ENCODE data around the gene PTOV1. TPM values are rescaled to one million over a fixed set of nuclear protein-coding genes. Genes with fewer than 3 reads are reported as not detected.
A peak's percentile ranks its signal among the peaks of the same experiment; 100 is the strongest.

Gene PTOV1
- total RNA-seq, 1 experiment from 2014 or later: 67.8 TPM

GRCh38 chr19:49874503-49875157, 23.7 kb downstream of the PTOV1 start:
- H3K9ac ChIP-seq (ENCODE audit: low read length): peak overlapping the region; percentile 97

GRCh38 chr19:49875177-49875576, 24.2 kb downstream of the PTOV1 start:
- peak overlapping the region; percentile 86; the same call in 1 of the 2 replicates for H3K27ac ChIP-seq (ENCODE audit: low read length)

More at GRCh38 chr19:49874503-49875157, 23.7 kb downstream of the PTOV1 start:
- Histone ChIP-seq H4K20me1 (ENCODE audit: insufficient read depth, low read depth, low read length) (no peaks in the 10 kb centered on the region), H3K4me2 (ENCODE audit: low read depth, low read length, poor library complexity, severe bottlenecking) (peak overlapping the region; percentile 75), H3K4me3 (ENCODE audit: low read length) (peak overlapping the region; percentile 84; the same call in 1 of the 2 replicates), H3K4me1 (ENCODE audit: low read length) (peaks cover 40% of the 10 kb centered on the region), H3K27me3 (ENCODE audit: low read length) (no peaks in the 10 kb centered on the region), H3K36me3 (ENCODE audit: insufficient read depth, low read length) (0 out of 2 replicates have a peak, but pooled peaks cover 7% of the 10 kb centered on the region), H2AFZ (ENCODE audit: low read length) (no peak overlapping the region), H3K9me2 (replicated peaks; ENCODE audit: insufficient read depth, low read length) (no peaks in the 10 kb centered on the region), H3K9me3 (ENCODE audit: low read length) (no peaks in the 10 kb centered on the region), H3K27ac (ENCODE audit: low read length) (0 out of 2 replicates have a peak overlapping the region, but pooled peaks have one; percentile 86), H3K79me2 (ENCODE audit: low read length) (peaks cover 30% of the 10 kb centered on the region)
- DNase-seq: no peak

GRCh38 chr19:49875857-49876421, 25.0 kb downstream of the PTOV1 start:
- H3K36me3 ChIP-seq (ENCODE audit: insufficient read depth, low read length): peaks cover 14% of the 10 kb centered on the region; the same call in 1 of the 2 replicates
- DNase-seq: peak; percentile 92
- peak overlapping the region; percentile 60; the same call in 1 of the 2 replicates for H2AFZ ChIP-seq (ENCODE audit: low read length)
- no peaks in the 10 kb centered on the region for H3K27me3 ChIP-seq (ENCODE audit: low read length)
- H3K9me2 ChIP-seq (replicated peaks; ENCODE audit: insufficient read depth, low read length): no peaks in the 10 kb centered on the region
- peak overlapping the region; percentile 84 for H3K4me3 ChIP-seq (ENCODE audit: low read length)
- peaks cover 28% of the 10 kb centered on the region for H3K4me1 ChIP-seq (ENCODE audit: low read length)
- no peaks in the 10 kb centered on the region for H4K20me1 ChIP-seq (ENCODE audit: insufficient read depth, low read depth, low read length)
- peak overlapping the region; percentile 97 for H3K9ac ChIP-seq (ENCODE audit: low read length)
- H3K4me2 ChIP-seq (ENCODE audit: low read depth, low read length, poor library complexity, severe bottlenecking): peak overlapping the region; percentile 75
- H3K27ac ChIP-seq (ENCODE audit: low read length): peak overlapping the region; percentile 86
- H3K79me2 ChIP-seq (ENCODE audit: low read length): peaks cover 30% of the 10 kb centered on the region
- no peaks in the 10 kb centered on the region for H3K9me3 ChIP-seq (ENCODE audit: low read length)

More at GRCh38 chr19:49875177-49875576, 24.2 kb downstream of the PTOV1 start:
- Histone ChIP-seq H3K4me3 (ENCODE audit: low read length) (peak overlapping the region; percentile 84), H3K4me1 (ENCODE audit: low read length) (peaks cover 35% of the 10 kb centered on the region), H3K79me2 (ENCODE audit: low read length) (peaks cover 30% of the 10 kb centered on the region), H2AFZ (ENCODE audit: low read length) (no peak overlapping the region), H3K9me2 (replicated peaks; ENCODE audit: insufficient read depth, low read length) (no peaks in the 10 kb centered on the region), H3K9me3 (ENCODE audit: low read length) (no peaks in the 10 kb centered on the region), H3K27me3 (ENCODE audit: low read length) (no peaks in the 10 kb centered on the region), H3K9ac (ENCODE audit: low read length) (peak overlapping the region; percentile 97), H3K4me2 (ENCODE audit: low read depth, low read length, poor library complexity, severe bottlenecking) (peak overlapping the region; percentile 75), H3K36me3 (ENCODE audit: insufficient read depth, low read length) (0 out of 2 replicates have a peak, but pooled peaks cover 7% of the 10 kb centered on the region), H4K20me1 (ENCODE audit: insufficient read depth, low read depth, low read length) (no peaks in the 10 kb centered on the region)
- DNase-seq: no peak

- peak; percentile 100 for DNase-seq
- peak overlapping the region; percentile 86 for H3K27ac ChIP-seq (ENCODE audit: low read length)
- H2AFZ ChIP-seq (ENCODE audit: low read length): peak overlapping the region; percentile 62
- H3K27me3 ChIP-seq (ENCODE audit: low read length): no peaks in the 10 kb centered on the region
- no peaks in the 10 kb centered on the region for H3K9me3 ChIP-seq (ENCODE audit: low read length)
- H3K79me2 ChIP-seq (ENCODE audit: low read length): peaks cover 30% of the 10 kb centered on the region
- H3K9me2 ChIP-seq (replicated peaks; ENCODE audit: insufficient read depth, low read length): no peaks in the 10 kb centered on the region
- peak overlapping the region; percentile 97 for H3K9ac ChIP-seq (ENCODE audit: low read length)
- H4K20me1 ChIP-seq (ENCODE audit: insufficient read depth, low read depth, low read length): no peaks in the 10 kb centered on the region
- peaks cover 16% of the 10 kb centered on the region; the same call in 1 of the 2 replicates for H3K36me3 ChIP-seq (ENCODE audit: insufficient read depth, low read length)
- H3K4me2 ChIP-seq (ENCODE audit: low read depth, low read length, poor library complexity, severe bottlenecking): peak overlapping the region; percentile 75
- peaks cover 25% of the 10 kb centered on the region for H3K4me1 ChIP-seq (ENCODE audit: low read length)
- peak overlapping the region; percentile 84 for H3K4me3 ChIP-seq (ENCODE audit: low read length)
Observed at GRCh38 chr19:49876422-49877019, 25.6 kb downstream of the PTOV1 start.

GRCh38 chr19:49877020-49877878, 26.3 kb downstream of the PTOV1 start, which contains the start of the genes AKT1S1 and TBC1D17:
Gene AKT1S1, minus strand, starts transcription at chr19:49877355. Its CDS starts 4,060 bp downstream, at chr19:49873295.
Gene TBC1D17, plus strand, starts transcription at chr19:49877702. Its CDS starts 22 bp downstream, at chr19:49877724.
- H3K4me2 ChIP-seq (ENCODE audit: low read depth, low read length, poor library complexity, severe bottlenecking): peak within 1 kb of the TSS; percentile 75
- H3K9ac ChIP-seq (ENCODE audit: low read length): peak within 1 kb of the TSS; percentile 97
- no peaks in the 10 kb centered on the region for H3K9me3 ChIP-seq (ENCODE audit: low read length)
- H3K4me3 ChIP-seq (ENCODE audit: low read length): peak within 1 kb of the TSS; percentile 84
- H4K20me1 ChIP-seq (ENCODE audit: insufficient read depth, low read depth, low read length): no peaks in the 10 kb centered on the region
- H2AFZ ChIP-seq (ENCODE audit: low read length): peak within 1 kb of the TSS; percentile 62
- no peaks in the 10 kb centered on the region for H3K27me3 ChIP-seq (ENCODE audit: low read length)
- H3K79me2 ChIP-seq (ENCODE audit: low read length): peaks cover 30% of the 10 kb centered on the region
- H3K27ac ChIP-seq (ENCODE audit: low read length): peak within 1 kb of the TSS; percentile 86
- DNase-seq: peak; percentile 100
- peaks cover 16% of the 10 kb centered on the region; the same call in 1 of the 2 replicates for H3K36me3 ChIP-seq (ENCODE audit: insufficient read depth, low read length)
- H3K9me2 ChIP-seq (replicated peaks; ENCODE audit: insufficient read depth, low read length): no peaks in the 10 kb centered on the region
- peaks cover 25% of the 10 kb centered on the region for H3K4me1 ChIP-seq (ENCODE audit: low read length)

GRCh38 chr19:49877879-49878743, 27.2 kb downstream of the PTOV1 start:
- peak overlapping the region; percentile 27; the same call in 1 of the 2 replicates for H2AFZ ChIP-seq (ENCODE audit: low read length)
- H3K4me3 ChIP-seq (ENCODE audit: low read length): peak overlapping the region; percentile 84
- H3K36me3 ChIP-seq (ENCODE audit: insufficient read depth, low read length): peaks cover 23% of the 10 kb centered on the region
- peaks cover 30% of the 10 kb centered on the region for H3K79me2 ChIP-seq (ENCODE audit: low read length)
- H3K4me2 ChIP-seq (ENCODE audit: low read depth, low read length, poor library complexity, severe bottlenecking): peak overlapping the region; percentile 75
- H3K27me3 ChIP-seq (ENCODE audit: low read length): no peaks in the 10 kb centered on the region
- H3K9ac ChIP-seq (ENCODE audit: low read length): peak overlapping the region; percentile 97
- no peaks in the 10 kb centered on the region for H4K20me1 ChIP-seq (ENCODE audit: insufficient read depth, low read depth, low read length)
- H3K27ac ChIP-seq (ENCODE audit: low read length): peak overlapping the region; percentile 82
- H3K9me3 ChIP-seq (ENCODE audit: low read length): no peaks in the 10 kb centered on the region
- no peaks in the 10 kb centered on the region for H3K9me2 ChIP-seq (replicated peaks; ENCODE audit: insufficient read depth, low read length)
- DNase-seq: peak; percentile 100
- H3K4me1 ChIP-seq (ENCODE audit: low read length): peaks cover 25% of the 10 kb centered on the region

GRCh38 chr19:49878744-49879070, 27.7 kb downstream of the PTOV1 start:
- DNase-seq: no peak
- Histone ChIP-seq H3K79me2 (ENCODE audit: low read length) (peaks cover 30% of the 10 kb centered on the region), H3K9me2 (replicated peaks; ENCODE audit: insufficient read depth, low read length) (no peaks in the 10 kb centered on the region), H2AFZ (ENCODE audit: low read length) (no peak overlapping the region), H3K4me1 (ENCODE audit: low read length) (peaks cover 25% of the 10 kb centered on the region), H4K20me1 (ENCODE audit: insufficient read depth, low read depth, low read length) (no peaks in the 10 kb centered on the region), H3K4me3 (ENCODE audit: low read length) (peak overlapping the region; percentile 84), H3K9me3 (ENCODE audit: low read length) (no peaks in the 10 kb centered on the region), H3K36me3 (ENCODE audit: insufficient read depth, low read length) (peaks cover 29% of the 10 kb centered on the region), H3K4me2 (ENCODE audit: low read depth, low read length, poor library complexity, severe bottlenecking) (peak overlapping the region; percentile 75), H3K9ac (ENCODE audit: low read length) (peak overlapping the region; percentile 97), H3K27ac (ENCODE audit: low read length) (no peak overlapping the region), H3K27me3 (ENCODE audit: low read length) (no peaks in the 10 kb centered on the region)

Measured in Karpas-422 (cell line).